HG02623 (cell line): ENCODE results near the gene ABHD2.

Source experiments
- ATAC-seq: cut with Tn5 transposase; IDR thresholded peaks from one replicate; pipeline ENCODE4 v1.9.1; 2021; ENCODE audit warnings: moderate library complexity; ENCODE audit not compliant: unreplicated experiment

ABHD2 gene

GRCh38 chr15:89161666-89162065, 73.4 kb downstream of the ABHD2 start:
- ATAC-seq: no peak

GRCh38 chr15:89163271-89164055, 75.2 kb downstream of the ABHD2 start:
- no peak for ATAC-seq

- ATAC-seq: no peak
These were observed 76.5 kb downstream of the ABHD2 start for GRCh38 chr15:89164712-89165211.

GRCh38 chr15:89165677-89166076, 77.4 kb downstream of the ABHD2 start:
- no peak for ATAC-seq

GRCh38 chr15:89167267-89168176, 79.3 kb downstream of the ABHD2 start:
- ATAC-seq: peak; percentile 69

- no peak for ATAC-seq
These were observed 80.1 kb downstream of the ABHD2 start for GRCh38 chr15:89168316-89168833.

GRCh38 chr15:89170364-89170763, 82.1 kb downstream of the ABHD2 start:
- ATAC-seq: no peak

- no peak for ATAC-seq
These were observed 83.1 kb downstream of the ABHD2 start for GRCh38 chr15:89171136-89172072.

GRCh38 chr15:89172921-89173320, 84.7 kb downstream of the ABHD2 start:
- no peak for ATAC-seq

GRCh38 chr15:89174476-89174875, 86.2 kb downstream of the ABHD2 start:
- ATAC-seq: no peak

- ATAC-seq: no peak
These were observed 87.4 kb downstream of the ABHD2 start for GRCh38 chr15:89175617-89176191.

- no peak for ATAC-seq
These were observed 88.9 kb downstream of the ABHD2 start for GRCh38 chr15:89177116-89177515.

GRCh38 chr15:89177633-89178306, 89.5 kb downstream of the ABHD2 start:
- ATAC-seq: no peak

GRCh38 chr15:89178307-89178977, 90.2 kb downstream of the ABHD2 start:
- ATAC-seq: no peak

- ATAC-seq: no peak
These were observed 92.0 kb downstream of the ABHD2 start for GRCh38 chr15:89179966-89180875.

- ATAC-seq: no peak
These were observed 96.1 kb downstream of the ABHD2 start for GRCh38 chr15:89184357-89184756.

- no peak for ATAC-seq
These were observed 96.8 kb downstream of the ABHD2 start for GRCh38 chr15:89184886-89185526.
